ENCODE results near the gene MAP4K3.
"Not testable (repeated sequence)": the region's sequence is repeated elsewhere in the genome, so short reads cannot be mapped to it uniquely, and the experiment has no call there.

The MAP4K3 gene

GRCh38 chr2:39407516-39408296 lies 29.4 kb downstream of the MAP4K3 start:
- no peak for DNase-seq

- DNase-seq, result no peak
Observed at GRCh38 chr2:39405364-39405763, 31.7 kb downstream of the MAP4K3 start.

GRCh38 chr2:39403311-39403710 lies 33.8 kb downstream of the MAP4K3 start:
- DNase-seq, result no peak

- no peak for DNase-seq
Observed at GRCh38 chr2:39401319-39401718, 35.8 kb downstream of the MAP4K3 start.

- DNase-seq, result no peak
Observed at GRCh38 chr2:39399570-39399969, 37.5 kb downstream of the MAP4K3 start.

GRCh38 chr2:39395313-39395712 lies 41.8 kb downstream of the MAP4K3 start:
- no peak for DNase-seq

- no peak for DNase-seq
Observed at GRCh38 chr2:39394516-39394961, 42.5 kb downstream of the MAP4K3 start.

- DNase-seq, result no peak
Observed at GRCh38 chr2:39392672-39393071, 44.4 kb downstream of the MAP4K3 start.

- no peak for DNase-seq
Observed at GRCh38 chr2:39390216-39390615, 46.9 kb downstream of the MAP4K3 start.

- no peak for DNase-seq
Observed at GRCh38 chr2:39386064-39386463, 51.0 kb downstream of the MAP4K3 start.

- no peak for DNase-seq
Observed at GRCh38 chr2:39385172-39385571, 51.9 kb downstream of the MAP4K3 start.

- not testable (repeated sequence) for DNase-seq
Observed at GRCh38 chr2:39384071-39384470, 53.0 kb downstream of the MAP4K3 start.

- DNase-seq, result no peak
Observed at GRCh38 chr2:39383146-39383545, 53.9 kb downstream of the MAP4K3 start.

GRCh38 chr2:39381653-39382052 lies 55.4 kb downstream of the MAP4K3 start:
- DNase-seq, result no peak

- no peak for DNase-seq
Observed at GRCh38 chr2:39380525-39381150, 56.4 kb downstream of the MAP4K3 start.

GRCh38 chr2:39379643-39380524 lies 57.2 kb downstream of the MAP4K3 start:
- peak; percentile 59 for DNase-seq

GRCh38 chr2:39378968-39379367 lies 58.1 kb downstream of the MAP4K3 start:
- no peak for DNase-seq

GRCh38 chr2:39377226-39377939 lies 59.7 kb downstream of the MAP4K3 start:
- no peak for DNase-seq

- no peak for DNase-seq
Observed at GRCh38 chr2:39375917-39376316, 61.2 kb downstream of the MAP4K3 start.

- DNase-seq, result no peak
Observed at GRCh38 chr2:39373181-39373802, 63.8 kb downstream of the MAP4K3 start.

- DNase-seq, result no peak
Observed at GRCh38 chr2:39370101-39370500, 67.0 kb downstream of the MAP4K3 start.

GRCh38 chr2:39368846-39369245 lies 68.2 kb downstream of the MAP4K3 start:
- DNase-seq, result no peak

Data from NCI-H2171 treated with DMSO at 0.1 percent for 48 hours (cell line).